BLaER1 (cell line): ENCODE measurements around the gene CDAN1.
"Not testable (repeated sequence)": the region's sequence is repeated elsewhere in the genome, so short reads cannot be mapped to it uniquely, and the experiment has no call there.

Experiments used
- H3K27ac ChIP-seq: shearing (Covaris generic); formaldehyde crosslinking; 2 replicates; pipeline ENCODE4 v1.8.1; 2022
- H3K27me3 ChIP-seq: shearing (Covaris generic); formaldehyde crosslinking; 2 replicates; pipeline ENCODE4 v1.8.1; 2022
- H3K36me3 ChIP-seq: shearing (Covaris generic); formaldehyde crosslinking; 2 replicates; pipeline ENCODE4 v1.8.1; 2022
- H3K4me1 ChIP-seq: shearing (Covaris generic); formaldehyde crosslinking; 2 replicates; pipeline ENCODE4 v1.8.1; 2022
- H3K4me2 ChIP-seq: shearing (Covaris generic); formaldehyde crosslinking; 2 replicates; pipeline ENCODE4 v1.8.1; 2022
- H3K4me3 ChIP-seq: shearing (Covaris generic); formaldehyde crosslinking; 2 replicates; pipeline ENCODE4 v1.8.1; 2022
- H3K9ac ChIP-seq: shearing (Covaris generic); formaldehyde crosslinking; 2 replicates; pipeline ENCODE4 v1.8.1; 2022
- H3K9me3 ChIP-seq: shearing (Covaris generic); formaldehyde crosslinking; 2 replicates; pipeline ENCODE4 v1.8.1; 2022
- H4K20me1 ChIP-seq: shearing (Covaris generic); formaldehyde crosslinking; 2 replicates; pipeline ENCODE4 v1.8.1; 2022
- Cebpa-rat ChIP-seq: shearing (Covaris generic); IDR thresholded peaks from 2 replicates; pipeline ENCODE4 v1.8.1; 2022

The CDAN1 gene

DNA sequence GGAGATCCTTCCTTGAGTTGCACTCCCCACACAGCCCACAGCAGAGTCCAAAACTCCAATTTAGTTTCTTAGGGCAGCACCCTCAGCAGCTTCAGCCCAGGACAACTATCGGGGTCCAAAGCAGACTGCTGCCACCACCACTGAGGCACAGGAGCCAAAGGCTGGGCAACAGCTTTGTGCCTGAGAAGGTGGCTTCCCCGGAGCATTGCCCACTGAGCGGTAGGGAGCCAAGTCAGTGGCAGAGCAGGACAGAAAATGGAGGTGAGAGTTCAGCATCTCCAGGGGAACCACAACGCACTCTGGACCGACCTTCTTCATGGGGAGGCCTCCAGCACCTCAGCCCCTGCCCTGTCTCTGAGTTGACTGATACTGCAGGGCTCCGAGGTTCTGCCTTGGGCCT, 43.4 kb downstream of the CDAN1 start:
- H3K4me2 ChIP-seq = no peak overlapping the region
- no peak overlapping the region for H3K4me3 ChIP-seq
- H4K20me1 ChIP-seq = no peaks in the 10 kb centered on the region
- no peak for TF ChIP-seq Cebpa-rat
- H3K9me3 ChIP-seq = no peaks in the 10 kb centered on the region
- H3K9ac ChIP-seq = no peak overlapping the region
- H3K4me1 ChIP-seq = no peaks in the 10 kb centered on the region; the same call in 1 of the 2 replicates
- no peaks in the 10 kb centered on the region for H3K27me3 ChIP-seq
- H3K27ac ChIP-seq = no peak overlapping the region
- H3K36me3 ChIP-seq = peaks cover 94% of the 10 kb centered on the region

DNA sequence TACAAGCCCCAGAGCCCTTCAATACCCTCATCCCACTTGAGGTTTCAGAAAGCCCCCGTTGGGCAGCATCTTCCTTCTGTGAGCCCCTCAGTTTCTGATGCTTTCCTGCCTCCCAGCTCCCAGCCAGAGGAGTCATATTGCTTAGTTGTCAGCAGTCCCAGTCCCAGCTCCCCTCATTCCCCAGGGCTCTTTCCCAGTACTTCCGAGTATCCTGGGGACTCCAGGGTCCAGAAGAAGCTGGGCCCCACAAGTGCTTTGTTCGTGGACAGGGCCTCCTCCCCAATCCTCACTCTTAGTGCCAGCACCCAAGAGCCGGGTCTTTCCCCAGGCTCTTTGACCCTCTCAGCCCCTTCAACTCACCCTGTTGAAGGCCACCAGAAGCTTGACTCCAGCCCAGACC, 43.9 kb downstream of the CDAN1 start:
- Histone ChIP-seq H3K9ac (no peak overlapping the region), H3K4me2 (no peak overlapping the region), H4K20me1 (no peaks in the 10 kb centered on the region), H3K36me3 (peaks cover 99% of the 10 kb centered on the region), H3K9me3 (no peaks in the 10 kb centered on the region), H3K4me1 (no peaks in the 10 kb centered on the region; the same call in 1 of the 2 replicates), H3K4me3 (no peak overlapping the region), H3K27ac (no peak overlapping the region), H3K27me3 (no peaks in the 10 kb centered on the region)
- no peak for TF ChIP-seq Cebpa-rat

DNA sequence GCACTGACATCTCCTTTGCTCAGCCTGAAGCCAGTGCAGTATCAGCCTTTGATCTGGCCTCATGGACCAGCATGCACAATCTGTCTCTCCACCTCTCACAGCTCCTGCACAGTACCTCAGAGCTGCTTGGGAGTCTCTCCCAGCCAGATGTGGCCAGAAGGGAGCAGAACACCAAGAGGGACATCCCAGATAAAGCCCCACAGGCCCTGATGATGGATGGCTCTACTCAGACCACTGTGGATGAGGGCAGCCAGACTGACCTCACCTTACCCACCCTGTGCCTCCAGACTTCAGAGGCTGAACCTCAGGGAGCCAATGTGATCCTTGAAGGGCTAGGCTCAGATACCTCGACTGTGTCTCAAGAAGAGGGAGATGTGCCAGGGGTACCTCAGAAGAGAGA, 44.4 kb downstream of the CDAN1 start:
- H4K20me1 ChIP-seq = no peaks in the 10 kb centered on the region
- peaks cover 99% of the 10 kb centered on the region for H3K36me3 ChIP-seq
- no peak overlapping the region for H3K9ac ChIP-seq
- no peak for TF ChIP-seq Cebpa-rat
- no peaks in the 10 kb centered on the region; the same call in 1 of the 2 replicates for H3K4me1 ChIP-seq
- no peak overlapping the region for H3K27ac ChIP-seq
- H3K4me2 ChIP-seq = no peak overlapping the region
- H3K9me3 ChIP-seq = no peaks in the 10 kb centered on the region
- no peaks in the 10 kb centered on the region for H3K27me3 ChIP-seq
- H3K4me3 ChIP-seq = no peak overlapping the region

DNA sequence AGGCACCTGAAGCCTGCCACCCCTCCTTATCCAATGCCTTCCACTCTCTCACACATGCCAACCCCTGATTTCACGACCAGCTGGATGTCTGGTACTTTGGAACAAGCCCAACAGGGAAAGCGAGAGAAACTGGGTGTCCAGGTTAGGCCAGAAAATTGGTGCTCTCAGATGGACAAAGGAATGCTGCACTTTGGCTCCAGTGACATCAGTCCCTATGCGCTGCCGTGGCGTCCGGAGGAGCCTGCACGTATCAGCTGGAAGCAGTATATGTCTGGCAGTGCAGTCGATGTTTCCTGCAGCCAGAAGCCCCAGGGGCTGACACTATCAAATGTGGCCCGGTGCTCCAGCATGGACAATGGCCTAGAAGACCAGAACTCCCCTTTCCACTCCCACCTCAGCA, 45.2 kb downstream of the CDAN1 start:
- no peak for TF ChIP-seq Cebpa-rat
- Histone ChIP-seq H3K27ac (no peak overlapping the region), H3K27me3 (no peaks in the 10 kb centered on the region), H3K4me1 (no peaks in the 10 kb centered on the region; the same call in 1 of the 2 replicates), H4K20me1 (no peaks in the 10 kb centered on the region), H3K36me3 (peaks cover 99% of the 10 kb centered on the region), H3K4me2 (no peak overlapping the region), H3K9me3 (no peaks in the 10 kb centered on the region), H3K4me3 (no peak overlapping the region), H3K9ac (no peak overlapping the region)

DNA sequence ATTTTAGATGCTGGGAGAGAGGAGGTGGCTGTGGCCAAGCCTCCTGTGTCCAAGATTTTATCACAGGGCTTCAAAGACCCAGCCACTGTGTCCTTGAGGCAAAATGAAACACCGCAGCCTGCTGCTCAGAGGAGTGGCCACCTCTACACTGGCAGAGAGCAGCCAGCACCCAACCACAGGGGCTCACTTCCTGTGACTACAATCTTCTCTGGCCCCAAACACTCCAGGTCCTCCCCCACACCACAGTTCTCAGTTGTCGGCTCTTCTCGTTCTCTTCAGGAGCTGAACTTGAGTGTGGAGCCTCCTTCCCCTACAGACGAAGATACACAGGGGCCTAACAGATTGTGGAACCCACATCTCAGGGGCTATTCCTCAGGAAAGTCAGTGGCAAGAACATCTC, 45.6 kb downstream of the CDAN1 start:
- no peaks in the 10 kb centered on the region for H3K27me3 ChIP-seq
- H3K9ac ChIP-seq = no peak overlapping the region
- H3K4me1 ChIP-seq = no peaks in the 10 kb centered on the region; the same call in 1 of the 2 replicates
- no peaks in the 10 kb centered on the region for H4K20me1 ChIP-seq
- H3K9me3 ChIP-seq = no peaks in the 10 kb centered on the region
- peaks cover 99% of the 10 kb centered on the region for H3K36me3 ChIP-seq
- H3K4me2 ChIP-seq = no peak overlapping the region
- H3K4me3 ChIP-seq = no peak overlapping the region
- H3K27ac ChIP-seq = no peak overlapping the region
- no peak for TF ChIP-seq Cebpa-rat

DNA sequence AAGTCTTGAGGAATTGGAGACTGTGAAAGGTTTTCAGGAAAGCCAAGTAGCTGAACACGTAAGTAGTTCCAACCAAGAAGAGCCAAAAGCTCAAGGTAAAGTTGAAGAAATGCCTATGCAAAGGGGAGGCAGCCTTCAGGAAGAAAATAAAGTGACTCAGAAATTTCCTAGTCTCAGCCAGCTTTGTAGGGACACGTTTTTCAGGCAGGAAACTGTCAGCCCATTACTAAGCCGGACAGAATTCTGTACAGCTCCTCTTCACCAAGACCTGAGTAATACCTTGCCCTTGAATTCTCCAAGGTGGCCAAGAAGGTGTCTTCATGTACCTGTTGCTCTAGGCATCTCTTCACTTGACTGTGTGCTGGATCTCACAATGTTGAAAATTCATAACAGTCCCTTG, 48.6 kb downstream of the CDAN1 start:
- H3K36me3 ChIP-seq = peaks cover 99% of the 10 kb centered on the region
- H4K20me1 ChIP-seq = no peaks in the 10 kb centered on the region
- H3K9me3 ChIP-seq = no peaks in the 10 kb centered on the region
- no peak overlapping the region for H3K9ac ChIP-seq
- no peaks in the 10 kb centered on the region for H3K27me3 ChIP-seq
- H3K4me1 ChIP-seq = no peaks in the 10 kb centered on the region
- H3K27ac ChIP-seq = no peak overlapping the region
- no peak overlapping the region for H3K4me2 ChIP-seq
- no peak for TF ChIP-seq Cebpa-rat
- no peak overlapping the region for H3K4me3 ChIP-seq

DNA sequence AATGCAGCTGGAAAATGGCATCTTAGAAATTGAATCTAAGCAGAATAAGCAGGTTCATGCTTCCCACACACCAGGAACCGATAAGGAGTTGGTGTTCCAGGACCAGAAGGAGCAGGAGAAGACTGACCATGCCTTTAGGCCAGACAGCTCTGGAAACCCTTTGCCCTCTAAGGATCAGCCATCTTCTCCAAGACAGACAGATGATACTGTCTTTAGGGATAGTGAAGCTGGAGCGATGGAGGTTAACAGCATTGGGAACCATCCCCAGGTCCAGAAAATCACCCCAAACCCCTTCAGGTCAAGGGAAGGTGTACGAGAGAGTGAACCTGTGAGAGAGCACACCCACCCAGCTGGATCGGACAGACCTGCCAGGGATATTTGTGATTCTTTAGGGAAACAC, 49.2 kb downstream of the CDAN1 start:
- Histone ChIP-seq H3K27ac (no peak overlapping the region), H3K4me2 (no peak overlapping the region), H3K36me3 (peaks cover 99% of the 10 kb centered on the region), H3K9me3 (no peaks in the 10 kb centered on the region), H3K4me1 (no peaks in the 10 kb centered on the region), H4K20me1 (no peaks in the 10 kb centered on the region), H3K27me3 (no peaks in the 10 kb centered on the region), H3K4me3 (no peak overlapping the region), H3K9ac (no peak overlapping the region)
- TF ChIP-seq Cebpa-rat = no peak

DNA sequence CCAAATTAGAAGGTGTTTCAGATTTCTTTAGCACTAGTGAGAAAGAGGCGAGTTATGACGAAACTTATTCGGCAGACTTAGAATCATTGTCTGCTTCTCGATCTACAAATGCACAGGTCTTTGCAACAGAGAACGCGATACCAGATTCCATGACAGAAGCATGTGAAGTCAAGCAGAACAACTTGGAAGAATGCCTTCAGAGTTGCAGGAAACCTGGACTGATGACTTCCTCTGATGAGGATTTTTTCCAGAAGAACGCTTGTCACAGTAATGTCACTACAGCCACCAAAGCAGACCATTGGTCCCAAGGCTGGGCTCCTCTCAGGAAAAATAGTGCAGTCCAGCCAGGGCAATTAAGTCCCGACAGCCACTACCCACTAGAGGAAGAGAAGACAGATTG, 50.6 kb downstream of the CDAN1 start:
- TF ChIP-seq Cebpa-rat = no peak
- Histone ChIP-seq H3K36me3 (peaks cover 99% of the 10 kb centered on the region), H3K4me2 (no peak overlapping the region), H3K27me3 (no peaks in the 10 kb centered on the region), H3K4me3 (no peak overlapping the region), H4K20me1 (no peaks in the 10 kb centered on the region), H3K9ac (no peak overlapping the region), H3K4me1 (no peaks in the 10 kb centered on the region), H3K27ac (no peak overlapping the region), H3K9me3 (no peaks in the 10 kb centered on the region)

DNA sequence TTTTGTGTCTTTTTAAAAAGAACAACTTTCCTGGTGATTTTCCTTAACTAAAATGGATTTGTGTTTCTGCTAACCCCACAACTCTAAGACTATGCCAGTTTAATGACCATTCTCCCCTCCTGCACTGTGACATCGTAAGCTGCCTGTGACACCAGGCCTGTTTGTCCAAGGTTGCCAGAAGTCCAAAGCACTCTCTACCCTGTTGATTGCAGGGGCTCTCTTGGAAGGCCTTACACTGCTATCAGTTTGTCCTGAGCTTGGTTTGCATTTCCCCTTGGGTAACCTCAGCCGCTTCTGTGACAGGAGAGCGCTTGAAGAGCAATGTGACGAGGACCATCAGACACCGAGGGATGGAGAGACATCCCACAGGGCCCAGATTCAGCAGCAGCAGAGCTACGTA, 55.8 kb downstream of the CDAN1 start:
- no peak for TF ChIP-seq Cebpa-rat
- Histone ChIP-seq H3K9ac (no peak overlapping the region), H3K36me3 (peaks cover 95% of the 10 kb centered on the region), H3K4me3 (no peak overlapping the region), H3K9me3 (no peaks in the 10 kb centered on the region), H3K27ac (no peak overlapping the region), H4K20me1 (no peaks in the 10 kb centered on the region), H3K4me1 (no peaks in the 10 kb centered on the region), H3K27me3 (no peaks in the 10 kb centered on the region), H3K4me2 (no peak overlapping the region)

DNA sequence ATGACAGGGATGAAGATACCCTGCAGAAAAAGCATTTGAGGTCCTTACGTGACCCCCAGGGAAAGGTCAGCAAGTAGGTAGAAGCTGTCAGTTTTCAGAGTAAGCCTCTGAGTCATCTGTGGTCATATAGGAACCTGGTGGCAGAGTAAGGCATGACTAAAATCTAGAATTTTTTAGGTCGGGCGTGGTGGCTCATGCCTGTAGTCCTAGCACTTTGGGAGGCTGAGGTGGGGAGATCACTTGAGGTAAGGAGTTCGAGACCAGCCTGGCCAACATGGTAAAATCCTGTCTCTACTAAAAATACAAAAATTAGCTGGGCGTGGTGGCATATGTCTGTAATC, 56.8 kb downstream of the CDAN1 start:
- H3K36me3 ChIP-seq = peaks cover 95% of the 10 kb centered on the region
- H4K20me1 ChIP-seq, H3K4me1 ChIP-seq, H3K27ac ChIP-seq, H3K4me2 ChIP-seq, H3K27me3 ChIP-seq, H3K9me3 ChIP-seq, H3K9ac ChIP-seq, H3K4me3 ChIP-seq: not testable (repeated sequence)

DNA sequence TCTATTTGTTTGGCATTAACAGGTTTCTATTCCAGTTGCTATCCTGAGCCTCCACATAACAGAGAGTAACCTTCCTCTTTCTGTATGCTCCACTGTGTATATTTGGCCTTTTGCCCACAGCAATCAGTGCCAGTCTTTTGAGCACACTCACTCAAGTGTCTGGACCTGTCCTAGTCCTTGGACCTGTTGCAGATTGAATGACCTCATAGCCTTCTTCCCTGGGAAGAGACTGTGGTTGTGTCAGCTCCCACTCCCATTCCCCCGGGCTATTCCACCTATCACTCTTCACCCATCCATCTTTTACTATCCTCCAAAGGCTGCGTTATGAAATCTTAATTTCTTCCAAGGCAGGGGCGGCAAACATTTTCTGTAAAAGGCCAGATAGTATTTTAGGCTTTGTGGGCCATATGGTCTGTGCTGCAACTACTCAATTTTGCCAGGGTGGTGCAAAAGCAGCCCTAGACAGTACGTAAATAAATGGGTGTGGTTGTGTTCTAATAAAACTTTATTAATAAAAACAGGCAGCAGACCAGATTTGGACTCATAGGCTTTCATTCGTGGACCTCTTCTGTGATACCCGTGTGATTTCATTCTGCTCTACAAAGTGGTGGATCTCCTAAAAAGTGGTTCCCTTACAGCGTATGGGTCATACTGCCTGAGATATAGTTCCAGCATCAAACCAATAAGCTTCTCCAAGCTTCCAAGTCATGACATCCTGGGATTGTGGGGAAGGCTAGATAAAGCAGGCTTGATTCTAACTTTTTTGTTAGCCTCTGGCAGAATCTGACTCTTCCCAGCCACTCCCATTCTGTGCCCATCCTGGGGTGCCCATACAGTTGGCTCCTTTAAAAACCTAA, 57.4 kb downstream of the CDAN1 start:
- Histone ChIP-seq H4K20me1 (no peaks in the 10 kb centered on the region), H3K27me3 (no peaks in the 10 kb centered on the region), H3K36me3 (peaks cover 95% of the 10 kb centered on the region), H3K9me3 (no peaks in the 10 kb centered on the region), H3K9ac (no peak overlapping the region), H3K4me3 (no peak overlapping the region), H3K4me2 (no peak overlapping the region), H3K27ac (no peak overlapping the region), H3K4me1 (no peaks in the 10 kb centered on the region)
- no peak for TF ChIP-seq Cebpa-rat
